ENCODE results near the gene GSPT1.

GRCh38 chr16:11946433-11946832 is 30.7 kb upstream of the GSPT1 start:
- no peak for TF ChIP-seq CTCF (IDR thresholded peaks at IDR 0.05)
- no peak for TF ChIP-seq EP300 (IDR thresholded peaks at IDR 0.05; ENCODE audit: low read depth)
- no peak for TF ChIP-seq POLR2A (IDR thresholded peaks at IDR 0.05)
- no peak for TF ChIP-seq POLR2AphosphoS5 (IDR thresholded peaks at IDR 0.05)

All from transverse colon (tissue), 4 donors.